ENCODE measurements around the gene MX2. TPM values are rescaled to one million over a fixed set of nuclear protein-coding genes. Genes with fewer than 3 reads are reported as not detected.
"Not testable (repeated sequence)": the region's sequence is repeated elsewhere in the genome, so short reads cannot be mapped to it uniquely, and the experiment has no call there.

The MX2 gene
- total RNA-seq, 1 donor from 2014 or later: 66.3 TPM

DNA sequence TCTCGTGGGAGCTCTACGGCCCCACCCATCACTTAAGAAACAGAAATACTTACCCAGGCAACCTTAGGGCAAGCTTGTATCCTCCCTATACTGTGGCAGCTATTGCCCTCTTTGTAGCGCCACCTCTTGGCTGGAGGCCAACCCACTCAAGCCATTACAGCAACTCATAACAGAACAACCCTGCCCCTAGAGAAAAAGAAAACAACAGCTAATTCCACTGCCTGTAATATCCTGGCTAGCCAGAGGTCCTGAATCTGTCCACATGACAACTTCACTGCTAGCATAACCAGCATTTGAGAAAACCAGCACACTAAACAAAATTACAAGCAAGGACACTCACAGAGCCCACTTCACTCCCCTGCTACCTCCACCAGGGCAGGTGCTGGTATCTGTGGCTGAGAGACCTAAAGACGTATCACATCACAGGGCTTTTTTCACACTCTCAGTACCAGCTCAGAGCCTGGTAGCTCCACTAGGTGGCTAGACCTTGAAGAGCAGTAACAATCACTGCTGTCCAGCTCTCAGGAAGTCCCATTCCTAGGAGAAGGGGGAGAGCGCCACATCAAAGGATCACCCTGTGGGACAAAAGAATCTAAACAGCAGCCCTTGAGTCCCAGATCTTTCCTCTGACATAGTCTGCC, 49.7 kb downstream of the MX2 start:
- intact Hi-C loops (cut with micrococcal nuclease): no loop called here

DNA sequence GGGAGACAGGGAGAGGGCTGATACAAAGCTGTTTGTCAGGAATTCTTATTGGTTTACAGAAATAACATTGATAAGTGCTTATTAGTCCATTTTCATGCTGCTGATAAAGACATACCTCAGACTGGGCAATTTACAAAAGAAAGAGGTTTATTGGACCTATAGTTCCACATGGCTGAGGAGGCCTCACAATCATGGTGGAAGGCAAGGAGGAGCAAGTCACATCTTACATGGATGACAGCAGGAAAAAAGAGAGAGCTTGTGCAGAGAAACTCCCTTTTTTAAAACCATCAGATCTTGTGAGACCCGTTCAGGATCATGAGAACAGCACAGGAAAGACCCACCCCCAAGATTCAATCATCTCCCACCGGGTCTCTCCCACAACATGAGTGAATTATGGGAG, 55.7 kb downstream of the MX2 start:
- intact Hi-C loops (cut with micrococcal nuclease): not testable (repeated sequence)

GRCh38 chr21:41418393-41418792, 56.6 kb downstream of the MX2 start:
- intact Hi-C loops (cut with micrococcal nuclease): no loop called here

- intact Hi-C loops (cut with micrococcal nuclease): no loop called here
Measured at GRCh38 chr21:41418956-41419680, 57.3 kb downstream of the MX2 start.

DNA sequence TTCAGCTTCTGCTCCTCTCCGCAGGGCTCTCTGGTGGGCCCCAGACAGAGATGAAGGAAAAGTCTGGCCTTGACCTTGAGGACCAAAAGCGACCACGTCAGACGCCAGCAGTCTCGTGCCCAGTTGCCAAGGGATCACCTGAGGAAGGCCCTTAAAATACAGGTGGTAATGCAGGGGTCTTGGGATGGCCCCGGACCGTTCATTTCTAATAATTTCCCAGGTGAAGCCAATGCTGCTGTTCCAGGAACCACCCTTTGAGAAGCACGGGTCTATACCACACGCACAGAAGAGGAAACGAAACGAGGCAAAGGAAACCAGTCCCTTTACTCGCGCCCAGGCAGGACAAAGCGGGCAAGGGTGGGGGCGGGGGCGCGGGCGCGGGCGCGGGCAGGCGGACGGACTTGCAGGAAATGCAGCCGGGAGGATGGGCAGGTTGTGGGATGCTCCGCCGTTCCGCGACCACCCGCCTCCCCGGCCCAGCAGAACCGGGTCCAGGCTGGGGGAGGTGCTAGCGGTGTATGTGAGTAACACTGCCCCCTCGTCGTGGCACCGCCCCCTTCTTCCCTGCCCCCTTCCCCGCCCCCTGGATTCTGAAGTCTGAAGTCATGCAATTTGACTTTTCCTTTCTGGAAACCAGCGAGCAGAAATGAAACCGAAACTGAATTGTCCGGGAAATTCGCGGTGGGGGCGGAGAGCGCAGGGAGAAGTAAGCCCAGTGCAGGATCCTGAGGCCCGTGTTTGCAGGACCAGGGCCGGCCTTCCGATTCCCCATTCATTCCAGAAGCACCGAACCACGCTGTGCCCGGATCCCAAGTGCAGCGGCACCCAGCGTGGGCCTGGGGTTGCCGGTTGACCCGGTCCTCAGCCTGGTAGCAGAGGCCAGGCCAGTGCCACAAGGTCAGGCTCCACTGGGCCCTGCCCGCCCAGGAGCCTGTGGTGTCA, 58.4 kb downstream of the MX2 start:
- intact Hi-C loops (cut with micrococcal nuclease): loop anchor here (1.0 to 10.0 kb wide), 3 partner anchors 58 to 985 kb away; partner anchors contain the start of genes MX2 and UBASH3A

DNA sequence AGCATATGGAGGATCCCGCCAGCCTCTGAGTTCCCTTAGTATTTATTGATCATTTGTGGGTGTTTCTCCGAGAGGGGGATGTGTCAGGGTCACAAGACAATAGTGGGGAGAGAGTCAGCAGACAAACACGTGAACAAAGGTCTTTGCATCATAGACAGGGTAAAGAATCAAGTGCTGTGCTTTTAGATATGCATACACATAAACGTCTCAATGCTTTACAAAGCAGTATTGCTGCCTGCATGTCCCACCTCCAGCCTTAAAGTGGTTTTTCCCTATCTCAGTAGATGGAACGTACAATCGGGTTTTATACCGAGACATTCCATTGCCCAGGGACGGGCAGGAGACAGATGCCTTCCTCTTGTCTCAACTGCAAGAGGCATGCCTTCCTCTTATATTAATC, 59.2 kb downstream of the MX2 start:
- intact Hi-C loops (cut with micrococcal nuclease): loop anchor here (1.0 to 10.0 kb wide), 3 partner anchors 59 to 984 kb away; partner anchors contain the start of genes MX2 and UBASH3A

- intact Hi-C loops (cut with micrococcal nuclease): loop anchor here (10.0 kb wide), 2 partner anchors 812 to 982 kb away; partner anchors contain the start of gene UBASH3A
Measured at GRCh38 chr21:41422546-41423304, 60.9 kb downstream of the MX2 start.

DNA sequence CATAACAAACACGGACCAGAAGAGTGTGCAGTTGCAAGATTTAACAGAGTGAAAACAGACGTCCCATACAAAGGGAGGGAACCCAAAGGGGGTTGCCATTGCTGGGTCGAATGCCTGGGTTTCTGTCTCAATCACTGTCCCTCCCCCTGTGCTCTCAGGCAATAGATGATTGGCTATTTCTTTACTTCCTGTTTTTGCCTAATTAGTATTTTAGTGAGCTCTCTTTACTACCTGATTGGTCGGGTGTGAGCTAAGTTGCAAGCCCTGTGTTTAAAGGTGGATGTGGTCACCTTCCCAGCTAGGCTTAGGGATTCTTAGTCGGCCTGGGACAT, 61.4 kb downstream of the MX2 start:
- intact Hi-C loops (cut with micrococcal nuclease): loop anchor here (10.0 kb wide), 2 partner anchors 812 to 982 kb away; partner anchors contain the start of gene UBASH3A

- intact Hi-C loops (cut with micrococcal nuclease): loop anchor here (5.0 to 10.0 kb wide), 3 partner anchors 577 to 979 kb away; partner anchors contain the start of gene UBASH3A
Measured at GRCh38 chr21:41425588-41425953, 63.7 kb downstream of the MX2 start.

GRCh38 chr21:41425954-41426675, 64.3 kb downstream of the MX2 start, which contains the start of gene MX1:
TSS of gene MX1 (plus strand) at chr21:41426239. CDS start at chr21:41432071, 5,832 bp downstream.
- intact Hi-C loops (cut with micrococcal nuclease): loop anchor here (1.0 to 10.0 kb wide), 7 partner anchors 55 to 979 kb away; partner anchors contain the start of genes BACE2, MX2 and UBASH3A

DNA sequence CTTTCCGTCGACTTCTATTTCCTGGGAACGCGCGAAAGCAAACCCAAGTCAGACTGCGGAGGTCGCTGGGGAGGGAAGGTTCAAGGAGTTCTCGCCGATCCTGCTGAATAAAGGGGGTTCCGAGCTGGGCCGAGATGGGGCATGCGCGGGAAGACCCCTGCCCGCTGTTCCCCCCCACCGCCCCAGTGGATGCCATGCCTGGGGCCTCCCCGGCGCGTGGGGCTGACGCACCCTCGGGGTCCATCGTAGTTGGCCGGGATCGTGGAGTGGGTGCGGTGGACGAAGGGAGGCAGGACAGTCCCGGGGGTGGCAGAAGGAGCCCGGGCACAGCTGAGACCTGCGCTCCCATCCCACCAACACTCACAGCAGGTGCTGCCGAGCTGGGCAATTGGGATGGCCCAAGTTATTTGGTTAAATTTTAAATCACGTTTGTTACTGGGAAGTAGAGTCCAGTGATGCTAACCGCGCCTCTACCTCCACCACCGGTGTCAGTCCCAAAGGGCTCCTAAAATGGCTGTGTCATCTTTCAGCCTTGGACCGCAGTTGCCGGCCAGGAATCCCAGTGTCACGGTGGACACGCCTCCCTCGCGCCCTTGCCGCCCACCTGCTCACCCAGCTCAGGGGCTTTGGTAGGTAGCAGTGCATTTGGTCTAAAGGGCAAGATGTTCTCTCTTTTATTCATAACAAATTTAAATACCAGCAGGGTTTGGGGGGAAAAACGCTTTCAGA, 65.0 kb downstream of the MX2 start:
- intact Hi-C loops (cut with micrococcal nuclease): loop anchor here (1.0 to 10.0 kb wide), 7 partner anchors 56 to 978 kb away; partner anchors contain the start of genes BACE2, MX2 and UBASH3A

GRCh38 chr21:41427556-41427955, 65.7 kb downstream of the MX2 start:
- intact Hi-C loops (cut with micrococcal nuclease): loop anchor here (2.0 to 10.0 kb wide), 5 partner anchors 57 to 977 kb away; partner anchors contain the start of genes BACE2 and UBASH3A

DNA sequence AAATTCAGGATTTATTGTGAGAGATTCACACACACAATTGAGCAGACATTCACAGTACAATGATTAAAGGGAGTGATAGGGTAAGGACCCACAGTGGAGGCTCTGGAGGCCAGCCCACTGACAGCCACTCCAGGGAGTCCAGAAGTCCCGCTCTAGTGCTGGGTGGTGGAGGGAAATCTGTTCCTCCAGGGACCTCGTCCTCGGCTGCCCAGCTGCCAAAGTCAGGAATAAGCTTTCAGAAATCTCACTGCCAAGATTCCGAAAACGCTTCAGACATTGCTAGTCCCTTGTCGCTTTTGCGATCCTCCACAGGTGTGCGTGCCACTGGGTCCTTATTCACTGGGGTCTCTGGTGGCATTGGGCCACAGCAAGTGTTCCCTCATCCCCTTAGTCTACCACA, 66.5 kb downstream of the MX2 start:
- intact Hi-C loops (cut with micrococcal nuclease): loop anchor here (5.0 to 10.0 kb wide), 3 partner anchors 574 to 976 kb away; partner anchors contain the start of gene UBASH3A

GRCh38 chr21:41428847-41429246, 67.0 kb downstream of the MX2 start:
- intact Hi-C loops (cut with micrococcal nuclease): loop anchor here (5.0 to 10.0 kb wide), 3 partner anchors 573 to 976 kb away; partner anchors contain the start of gene UBASH3A

GRCh38 chr21:41429305-41429704, 67.5 kb downstream of the MX2 start:
- intact Hi-C loops (cut with micrococcal nuclease): loop anchor here (5.0 to 10.0 kb wide), 3 partner anchors 573 to 975 kb away; partner anchors contain the start of gene UBASH3A

DNA sequence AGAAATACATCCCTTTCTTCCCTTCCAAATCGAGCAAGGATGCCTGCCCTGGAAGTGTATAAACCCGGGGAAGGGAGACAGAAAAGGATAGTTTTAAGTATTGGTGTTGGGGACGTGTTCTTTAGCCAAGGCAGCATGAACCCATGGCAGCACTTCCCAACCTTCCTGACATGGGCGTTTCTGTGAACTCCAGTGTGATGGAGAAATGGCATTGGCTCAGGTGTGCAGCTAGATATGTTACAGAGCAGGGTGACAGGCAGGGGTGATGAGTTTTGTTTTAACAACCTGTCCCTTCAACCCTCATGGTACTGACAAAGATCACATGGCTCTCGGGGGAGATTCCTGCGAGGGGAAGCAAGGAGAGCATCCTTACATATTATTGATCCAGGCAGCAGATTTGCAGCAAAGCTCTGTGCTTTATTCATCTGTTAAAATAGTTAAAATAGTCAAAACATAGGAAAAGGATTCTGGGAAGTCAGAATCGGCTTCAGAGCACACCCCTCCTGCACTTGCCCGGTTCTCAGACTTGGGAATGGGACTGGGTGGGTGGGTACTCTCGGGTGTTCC, 68.2 kb downstream of the MX2 start:
- intact Hi-C loops (cut with micrococcal nuclease): loop anchor here (5.0 to 10.0 kb wide), 3 partner anchors 572 to 975 kb away; partner anchors contain the start of gene UBASH3A

GRCh38 chr21:41431788-41432548, 70.1 kb downstream of the MX2 start:
- intact Hi-C loops (cut with micrococcal nuclease): no loop called here

All from T-helper 1 cell treated with Interleukin-12 subunit alpha and Interleukin-12 subunit beta and Interleukin-4 antibody, amounts not matched to agents 30 ng/mL and 1 ng/mL, for 36 hours (primary cell).